Glutamatergic neuron (in vitro differentiated cells): ENCODE results near the gene CCL25. TPM values are rescaled to one million over a fixed set of nuclear protein-coding genes. Genes with fewer than 3 reads are reported as not detected.
"Not testable (repeated sequence)": the region's sequence is repeated elsewhere in the genome, so short reads cannot be mapped to it uniquely, and the experiment has no call there.

Experiments
- DNase-seq: peaks from one replicate; pipeline ENCODE4 v3.0.0; 2022
- H3K27ac Mint-ChIP-seq: one replicate; pipeline ENCODE4 v1.8.0; 2020; ENCODE audit warnings: mild to moderate bottlenecking, mixed read lengths, inconsistent platforms; ENCODE audit not compliant: unreplicated experiment
- H3K27me3 Mint-ChIP-seq: one replicate; pipeline ENCODE4 v1.8.0; 2020; ENCODE audit warnings: mild to moderate bottlenecking, moderate library complexity, mixed read lengths, inconsistent platforms; ENCODE audit not compliant: unreplicated experiment
- H3K36me3 Mint-ChIP-seq: one replicate; pipeline ENCODE4 v1.8.0; 2020; ENCODE audit warnings: mild to moderate bottlenecking, mixed read lengths, inconsistent platforms; ENCODE audit not compliant: unreplicated experiment
- H3K4me1 Mint-ChIP-seq: one replicate; pipeline ENCODE4 v1.8.0; 2020; ENCODE audit warnings: mild to moderate bottlenecking, low read depth, mixed read lengths, inconsistent platforms; ENCODE audit not compliant: unreplicated experiment
- H3K4me3 Mint-ChIP-seq: one replicate; pipeline ENCODE4 v1.8.0; 2020; ENCODE audit warnings: mild to moderate bottlenecking, mixed read lengths, inconsistent platforms; ENCODE audit not compliant: unreplicated experiment
- H3K9me3 Mint-ChIP-seq: one replicate; pipeline ENCODE4 v1.8.0; 2020; ENCODE audit warnings: mild to moderate bottlenecking, moderate library complexity, mixed read lengths, inconsistent platforms; ENCODE audit not compliant: unreplicated experiment
- total RNA-seq: library from RNA; stranded (reverse); fragmentation: NEBNext Ultra II Directional; extraction: Animal tissue kit (Norgen Biotek cat#: 25700); gene quantifications from one replicate; pipeline ENCODE4 v1.2.1, GENCODE V29; 2021; ENCODE audit not compliant: unreplicated experiment
- TF ChIP-seq, protein P1 (sequence below): fragments of 200-600 bp; sonication (generic); IDR thresholded peaks from one replicate; pipeline ENCODE4 v1.5.0; 2021; ENCODE audit not compliant: partially characterized antibody, unreplicated experiment

Gene CCL25
- total RNA-seq, 1 donor from 2014 or later = not detected

DNA sequence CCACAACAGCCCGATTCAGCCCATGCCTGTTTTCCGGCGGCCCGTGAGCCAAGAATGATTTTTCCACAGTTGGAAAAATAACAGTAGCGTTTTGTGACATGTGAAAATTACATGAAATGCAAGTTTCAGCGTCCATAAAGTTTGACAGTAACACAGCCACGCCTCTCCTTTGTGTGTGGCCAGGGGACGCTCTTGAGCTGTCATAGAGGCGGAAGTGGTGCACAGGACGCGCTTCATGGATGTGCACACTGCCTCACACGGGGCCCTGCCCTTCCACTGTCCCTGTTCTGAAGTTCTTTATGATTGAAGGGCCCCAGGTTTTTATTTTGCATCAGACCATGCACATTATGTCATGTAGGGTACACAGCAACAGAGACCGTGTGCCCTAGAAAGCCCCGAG is 34.8 kb upstream of the CCL25 start:
- DNase-seq = no peak
- H3K4me1 Mint-ChIP-seq = no peaks in the 10 kb centered on the region
- H3K27me3 Mint-ChIP-seq = peaks cover 6% of the 10 kb centered on the region
- TF ChIP-seq, protein P1, sequence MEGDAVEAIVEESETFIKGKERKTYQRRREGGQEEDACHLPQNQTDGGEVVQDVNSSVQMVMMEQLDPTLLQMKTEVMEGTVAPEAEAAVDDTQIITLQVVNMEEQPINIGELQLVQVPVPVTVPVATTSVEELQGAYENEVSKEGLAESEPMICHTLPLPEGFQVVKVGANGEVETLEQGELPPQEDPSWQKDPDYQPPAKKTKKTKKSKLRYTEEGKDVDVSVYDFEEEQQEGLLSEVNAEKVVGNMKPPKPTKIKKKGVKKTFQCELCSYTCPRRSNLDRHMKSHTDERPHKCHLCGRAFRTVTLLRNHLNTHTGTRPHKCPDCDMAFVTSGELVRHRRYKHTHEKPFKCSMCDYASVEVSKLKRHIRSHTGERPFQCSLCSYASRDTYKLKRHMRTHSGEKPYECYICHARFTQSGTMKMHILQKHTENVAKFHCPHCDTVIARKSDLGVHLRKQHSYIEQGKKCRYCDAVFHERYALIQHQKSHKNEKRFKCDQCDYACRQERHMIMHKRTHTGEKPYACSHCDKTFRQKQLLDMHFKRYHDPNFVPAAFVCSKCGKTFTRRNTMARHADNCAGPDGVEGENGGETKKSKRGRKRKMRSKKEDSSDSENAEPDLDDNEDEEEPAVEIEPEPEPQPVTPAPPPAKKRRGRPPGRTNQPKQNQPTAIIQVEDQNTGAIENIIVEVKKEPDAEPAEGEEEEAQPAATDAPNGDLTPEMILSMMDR = no peak
- no peak overlapping the region for H3K4me3 Mint-ChIP-seq
- no peak overlapping the region for H3K27ac Mint-ChIP-seq
- no peaks in the 10 kb centered on the region for H3K36me3 Mint-ChIP-seq
- peaks cover 9% of the 10 kb centered on the region for H3K9me3 Mint-ChIP-seq

DNA sequence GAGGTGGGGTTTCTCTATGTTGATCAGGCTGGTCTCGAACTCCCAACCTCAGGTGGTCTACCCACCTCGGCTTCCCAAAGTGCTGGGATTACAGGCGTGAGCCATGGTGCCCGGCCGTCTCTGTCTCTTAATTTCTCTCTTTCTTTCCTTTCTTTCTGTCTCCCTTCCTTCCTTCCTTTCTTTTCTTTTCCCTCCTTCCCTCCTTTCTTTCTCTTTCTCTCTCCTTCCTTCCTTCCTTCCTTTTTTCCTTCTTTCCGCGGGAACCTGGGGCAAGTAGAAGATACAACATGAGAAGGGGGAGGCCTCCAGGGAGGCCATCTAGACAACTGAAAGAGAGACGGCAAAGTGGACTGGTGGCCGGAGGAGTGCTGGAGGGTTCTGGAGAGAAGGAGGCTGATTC is 31.9 kb upstream of the CCL25 start:
- H3K27me3 Mint-ChIP-seq = peaks cover 5% of the 10 kb centered on the region
- TF ChIP-seq, protein P1 = no peak
- H3K9me3 Mint-ChIP-seq = peaks cover 13% of the 10 kb centered on the region
- no peak overlapping the region for H3K4me3 Mint-ChIP-seq
- no peak for DNase-seq
- H3K36me3 Mint-ChIP-seq = no peaks in the 10 kb centered on the region
- no peak overlapping the region for H3K27ac Mint-ChIP-seq
- no peaks in the 10 kb centered on the region for H3K4me1 Mint-ChIP-seq

DNA sequence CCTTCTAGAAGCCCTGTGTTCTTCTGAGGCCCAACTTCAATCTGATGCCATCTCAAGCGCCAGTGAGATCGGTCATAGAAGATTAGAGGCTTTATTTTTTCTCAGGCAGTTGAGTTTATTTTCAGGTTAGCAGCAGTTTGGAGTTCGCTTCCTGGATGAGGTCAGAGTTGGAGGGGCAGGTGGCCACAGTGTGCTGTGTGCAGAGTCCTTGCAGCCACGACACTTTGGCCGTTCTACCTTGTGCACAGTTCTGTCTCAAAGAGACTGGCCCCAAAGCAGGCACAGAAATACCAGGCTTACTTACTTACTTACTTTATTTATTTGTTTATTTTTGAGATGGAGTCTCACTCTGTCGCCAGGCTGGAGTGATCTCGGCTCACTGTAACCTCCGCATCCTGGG is 31.2 kb upstream of the CCL25 start:
- Mint-ChIP-seq H3K27me3 (peaks cover 5% of the 10 kb centered on the region), H3K4me3 (no peak overlapping the region), H3K9me3 (peaks cover 11% of the 10 kb centered on the region), H3K36me3 (no peaks in the 10 kb centered on the region), H3K4me1 (no peaks in the 10 kb centered on the region), H3K27ac (no peak overlapping the region)
- DNase-seq = no peak
- TF ChIP-seq, protein P1 = no peak

DNA sequence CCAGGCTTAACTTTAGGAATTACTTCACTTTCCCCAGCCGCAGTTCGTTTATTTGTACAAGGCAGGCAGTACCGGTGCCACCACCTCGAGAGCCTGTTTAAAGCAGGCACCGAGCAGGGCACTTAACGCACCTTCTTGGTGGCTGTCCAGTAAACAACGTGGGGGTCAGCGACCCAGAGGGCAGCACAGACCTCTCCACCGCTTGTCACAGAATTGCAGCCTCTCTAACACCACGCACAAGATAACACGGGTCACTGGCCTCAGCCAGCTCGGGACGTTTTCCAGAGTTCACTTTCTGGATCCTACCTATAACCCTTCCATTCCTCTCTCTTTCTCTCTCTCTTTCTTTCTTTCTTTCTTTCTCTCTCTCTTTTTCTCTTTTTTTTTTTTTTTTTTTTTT is 30.3 kb upstream of the CCL25 start:
- TF ChIP-seq, protein P1 = no peak
- peaks cover 9% of the 10 kb centered on the region for H3K9me3 Mint-ChIP-seq
- H3K27me3 Mint-ChIP-seq = peaks cover 5% of the 10 kb centered on the region
- H3K4me1 Mint-ChIP-seq = no peaks in the 10 kb centered on the region
- no peak for DNase-seq
- no peak overlapping the region for H3K4me3 Mint-ChIP-seq
- no peaks in the 10 kb centered on the region for H3K36me3 Mint-ChIP-seq
- H3K27ac Mint-ChIP-seq = no peak overlapping the region

DNA sequence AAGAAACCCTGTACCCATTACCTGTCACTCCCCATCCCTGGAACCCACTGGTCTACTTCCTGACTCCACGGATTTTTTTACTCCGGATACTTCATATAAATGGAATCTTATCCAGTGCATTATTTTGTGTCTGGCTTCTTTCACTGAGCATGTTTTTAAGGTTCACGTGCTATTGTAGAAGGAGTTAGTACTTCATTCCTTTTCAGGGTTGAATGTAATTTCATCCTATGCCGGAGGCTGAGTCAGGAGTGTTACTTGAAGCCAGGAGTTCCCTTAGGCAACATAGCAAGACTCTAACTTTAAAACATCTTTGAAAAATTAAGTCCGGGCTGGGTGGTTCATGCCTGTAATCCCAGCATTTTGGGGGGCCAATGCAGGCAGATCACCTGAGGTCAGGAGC is 29.2 kb upstream of the CCL25 start:
- no peaks in the 10 kb centered on the region for H3K4me1 Mint-ChIP-seq
- H3K36me3 Mint-ChIP-seq = no peaks in the 10 kb centered on the region
- TF ChIP-seq, protein P1 = no peak
- H3K9me3 Mint-ChIP-seq = peaks cover 6% of the 10 kb centered on the region
- no peak overlapping the region for H3K4me3 Mint-ChIP-seq
- peaks cover 3% of the 10 kb centered on the region for H3K27me3 Mint-ChIP-seq
- H3K27ac Mint-ChIP-seq = no peak overlapping the region
- no peak for DNase-seq

DNA sequence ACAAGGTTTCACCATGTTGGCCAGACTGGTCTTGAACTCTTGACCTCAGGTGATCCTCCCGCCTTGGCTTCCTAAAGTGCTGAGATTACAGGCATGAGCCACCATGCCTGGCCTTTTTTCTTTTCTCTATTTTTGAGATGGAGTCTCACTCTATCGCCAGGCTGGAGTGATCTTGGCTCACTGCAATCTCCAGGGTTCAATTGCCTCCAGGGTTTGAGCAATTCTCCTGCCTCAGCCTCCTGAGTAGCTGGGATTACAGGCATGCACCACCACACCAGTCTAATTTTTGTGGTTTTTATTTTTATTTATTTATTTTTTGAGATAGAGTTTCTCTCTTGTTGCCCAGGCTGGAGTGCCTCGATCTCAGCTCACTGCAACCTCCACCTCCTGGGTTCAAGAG is 28.3 kb upstream of the CCL25 start:
- H3K36me3 Mint-ChIP-seq, H3K4me1 Mint-ChIP-seq, H3K27ac Mint-ChIP-seq, H3K4me3 Mint-ChIP-seq, H3K9me3 Mint-ChIP-seq, H3K27me3 Mint-ChIP-seq, DNase-seq: not testable (repeated sequence)
